SHP77 treated with DMSO at 0.1 percent for 48 hours (cell line): Measurements from ENCODE around the gene TTLL4.

Experiments
- DNase-seq: peaks from one replicate; lab custom pipeline; 2025; lab: John Stamatoyannopoulos, UW

The TTLL4 gene

GRCh38 chr2:218713922-218714321, 3.3 kb downstream of the TTLL4 start:
- no peak for DNase-seq

GRCh38 chr2:218716070-218716469, 5.4 kb downstream of the TTLL4 start:
- no peak for DNase-seq

- no peak for DNase-seq
Observed at GRCh38 chr2:218717262-218717661, 6.6 kb downstream of the TTLL4 start.

- DNase-seq, result no peak
Observed at GRCh38 chr2:218718058-218718457, 7.4 kb downstream of the TTLL4 start.

GRCh38 chr2:218719457-218719856, 8.8 kb downstream of the TTLL4 start:
- DNase-seq, result no peak

GRCh38 chr2:218720048-218721041, 9.7 kb downstream of the TTLL4 start:
- no peak for DNase-seq

GRCh38 chr2:218721488-218721887, 10.9 kb downstream of the TTLL4 start:
- DNase-seq, result no peak

- DNase-seq, result no peak
Observed at GRCh38 chr2:218721934-218722333, 11.3 kb downstream of the TTLL4 start.

- no peak for DNase-seq
Observed at GRCh38 chr2:218722419-218722818, 11.8 kb downstream of the TTLL4 start.

- DNase-seq, result no peak
Observed at GRCh38 chr2:218722876-218723785, 12.5 kb downstream of the TTLL4 start.

- DNase-seq, result no peak
Observed at GRCh38 chr2:218726004-218726574, 15.5 kb downstream of the TTLL4 start.

GRCh38 chr2:218727502-218728165, 17.0 kb downstream of the TTLL4 start:
- DNase-seq, result no peak

- DNase-seq, result no peak
Observed at GRCh38 chr2:218729640-218730039, 19.0 kb downstream of the TTLL4 start.

GRCh38 chr2:218732052-218732760, 21.6 kb downstream of the TTLL4 start:
- DNase-seq, result no peak

GRCh38 chr2:218732761-218733158, 22.1 kb downstream of the TTLL4 start:
- DNase-seq, result no peak

- DNase-seq, result no peak
Observed at GRCh38 chr2:218733171-218734021, 22.8 kb downstream of the TTLL4 start.

GRCh38 chr2:218734190-218734975, 23.7 kb downstream of the TTLL4 start:
- DNase-seq, result no peak

- DNase-seq, result no peak
Observed at GRCh38 chr2:218736531-218736930, 25.9 kb downstream of the TTLL4 start.

- no peak for DNase-seq
Observed at GRCh38 chr2:218743068-218743467, 32.4 kb downstream of the TTLL4 start.
